H9 (cell line): Measurements from ENCODE around the gene CABP4. TPM values are rescaled to one million over a fixed set of nuclear protein-coding genes. Genes with fewer than 3 reads are reported as not detected.

Experiments
- DNase-seq: peaks from one replicate; pipeline ENCODE4 v3.0.0-alpha.2; 2017
- H2AFZ ChIP-seq: one replicate; pipeline ENCODE4 v1.6.1; 2013; ENCODE audit warnings: mild to moderate bottlenecking, low read length, control low read depth, moderate library complexity
- H2AK5ac ChIP-seq: 2 replicates; pipeline ENCODE4 v1.6.1; 2013; ENCODE audit warnings: low read length, control low read depth, mixed read lengths; ENCODE audit not compliant: insufficient read length
- H2BK120ac ChIP-seq: one replicate; pipeline ENCODE4 v1.6.1; 2013; ENCODE audit warnings: low read depth, mild to moderate bottlenecking, low read length, control low read depth, inconsistent platforms; ENCODE audit not compliant: poor library complexity, severe bottlenecking
- H2BK12ac ChIP-seq: 2 replicates; pipeline ENCODE4 v1.6.1; 2013; ENCODE audit warnings: low read length, control low read depth, mixed read lengths, low read depth; ENCODE audit not compliant: insufficient read length
- H2BK15ac ChIP-seq: 2 replicates; pipeline ENCODE4 v1.6.1; 2013; ENCODE audit warnings: low read depth, low read length, control low read depth
- H2BK20ac ChIP-seq: one replicate; pipeline ENCODE4 v1.6.1; 2013; ENCODE audit warnings: low read depth, mild to moderate bottlenecking, low read length, control low read depth, inconsistent platforms; ENCODE audit not compliant: poor library complexity, severe bottlenecking
- H2BK5ac ChIP-seq: 2 replicates; pipeline ENCODE4 v1.6.1; 2013; ENCODE audit warnings: low read length, control low read depth, mixed read lengths; ENCODE audit not compliant: insufficient read length
- H3K14ac ChIP-seq: 2 replicates; pipeline ENCODE4 v1.6.1; 2013; ENCODE audit warnings: low read length, control low read depth; ENCODE audit not compliant: insufficient read depth
- H3K18ac ChIP-seq: 2 replicates; pipeline ENCODE4 v1.6.1; 2013; ENCODE audit warnings: low read depth, mild to moderate bottlenecking, mixed read lengths, low read length, control low read depth; ENCODE audit not compliant: insufficient read length
- H3K23ac ChIP-seq: 2 replicates; pipeline ENCODE4 v1.6.1; 2013; ENCODE audit warnings: low read length, control low read depth, mixed read lengths, low read depth; ENCODE audit not compliant: insufficient read length
- H3K23me2 ChIP-seq: 2 replicates; pipeline ENCODE4 v1.6.1; 2013; ENCODE audit warnings: low read depth, mild to moderate bottlenecking, mixed read lengths, low read length, control low read depth; ENCODE audit not compliant: insufficient read length, poor library complexity, severe bottlenecking
- H3K27ac ChIP-seq: 2 replicates; pipeline ENCODE4 v1.5.1; 2013; ENCODE audit warnings: low read length, control low read depth, mixed read lengths, low read depth; ENCODE audit not compliant: insufficient read length
- H3K27me3 ChIP-seq: 2 replicates; pipeline ENCODE4 v1.6.1; 2013; ENCODE audit warnings: low read length, control low read depth, inconsistent platforms; ENCODE audit not compliant: insufficient read depth
- H3K4ac ChIP-seq: 2 replicates; pipeline ENCODE4 v1.6.1; 2013; ENCODE audit warnings: low read depth, mild to moderate bottlenecking, control low read depth, inconsistent platforms, low read length, moderate library complexity
- H3K4me1 ChIP-seq: 2 replicates; pipeline ENCODE4 v1.6.1; 2013; ENCODE audit warnings: low read length, control low read depth, inconsistent platforms; ENCODE audit not compliant: insufficient read depth
- H3K4me2 ChIP-seq: 2 replicates; pipeline ENCODE4 v1.6.1; 2013; ENCODE audit warnings: low read length, control low read depth, mixed read lengths; ENCODE audit not compliant: insufficient read length, insufficient read depth
- H3K56ac ChIP-seq: 2 replicates; pipeline ENCODE4 v1.6.1; 2013; ENCODE audit warnings: low read depth, mild to moderate bottlenecking, mixed read lengths, low read length, control low read depth; ENCODE audit not compliant: insufficient read length
- H3K79me1 ChIP-seq: 2 replicates; pipeline ENCODE4 v1.6.1; 2013; ENCODE audit warnings: low read depth, mild to moderate bottlenecking, moderate library complexity, low read length, control low read depth, inconsistent platforms; ENCODE audit not compliant: insufficient read depth, poor library complexity, severe bottlenecking
- H3K79me2 ChIP-seq: 2 replicates; pipeline ENCODE4 v1.6.1; 2013; ENCODE audit warnings: low read length, control low read depth, inconsistent platforms; ENCODE audit not compliant: insufficient read depth
- H3K9ac ChIP-seq: 2 replicates; pipeline ENCODE4 v1.6.1; 2013; ENCODE audit warnings: low read length, control low read depth, mixed read lengths; ENCODE audit not compliant: insufficient read length; ENCODE audit errors: extremely low read depth
- H3K9me3 ChIP-seq: one replicate; pipeline ENCODE4 v1.6.1; 2013; ENCODE audit warnings: low read depth, low read length, inconsistent platforms; ENCODE audit not compliant: control insufficient read depth
- H3T11ph ChIP-seq: one replicate; pipeline ENCODE4 v1.6.1; 2013; ENCODE audit warnings: mild to moderate bottlenecking, low read length, control low read depth, inconsistent platforms
- H4K20me1 ChIP-seq: one replicate; pipeline ENCODE4 v1.6.1; 2013; ENCODE audit not compliant: control insufficient read depth, insufficient read length, insufficient read depth
- H4K5ac ChIP-seq: 2 replicates; pipeline ENCODE4 v1.6.1; 2013; ENCODE audit warnings: low read depth, mild to moderate bottlenecking, mixed read lengths, low read length, control low read depth; ENCODE audit not compliant: insufficient read length
- H4K8ac ChIP-seq: replicated peaks from 2 replicates; pipeline ENCODE4 v1.6.1; 2013; ENCODE audit warnings: low read length, control low read depth, mixed read lengths, low read depth; ENCODE audit not compliant: insufficient read length
- H4K91ac ChIP-seq: 2 replicates; pipeline ENCODE4 v1.6.1; 2013; ENCODE audit warnings: low read depth, mild to moderate bottlenecking, moderate library complexity, mixed read lengths, low read length, control low read depth; ENCODE audit not compliant: insufficient read length
- H3K27ac Mint-ChIP-seq, 3 experiments: 2 replicates in 2 of 3; 3 replicates in 1 of 3; pipeline ENCODE4 v1.8.0; 2020 to 2021; ENCODE audit warnings: mixed read lengths in 3 of 3, mild to moderate bottlenecking in 1 of 3, moderate library complexity in 1 of 3
- H3K27me3 Mint-ChIP-seq: 2 replicates; pipeline ENCODE4 v1.8.0; 2021; ENCODE audit warnings: low read depth, mild to moderate bottlenecking, moderate library complexity, mixed read lengths
- H3K36me3 Mint-ChIP-seq, 3 experiments: 2 replicates in 2 of 3; 3 replicates in 1 of 3; pipeline ENCODE4 v1.8.0; 2020 to 2021; ENCODE audit warnings: low read depth in 3 of 3, mixed read lengths in 3 of 3; ENCODE audit not compliant: insufficient read depth in 1 of 3
- H3K4me1 Mint-ChIP-seq, 2 experiments: 2 replicates each; pipeline ENCODE4 v1.8.0; 2020; ENCODE audit warnings: mixed read lengths in 2 of 2
- H3K4me3 Mint-ChIP-seq, 2 experiments: 2 replicates in 1 of 2; 3 replicates in 1 of 2; pipeline ENCODE4 v1.8.0; 2020 to 2021; ENCODE audit warnings: mild to moderate bottlenecking in 2 of 2, mixed read lengths in 2 of 2, moderate library complexity in 1 of 2
- H3K9me3 Mint-ChIP-seq, 2 experiments: 2 replicates in 1 of 2; 3 replicates in 1 of 2; pipeline ENCODE4 v1.8.0; 2020; ENCODE audit warnings: mild to moderate bottlenecking in 2 of 2, mixed read lengths in 2 of 2, moderate library complexity in 1 of 2
- WGBS: extraction: QIAGEN DNeasy Blood & Tissue Kit; methylation state at CpG from one replicate; pipeline ENCODE4 v1.1.7; 2013; ENCODE audit warnings: missing lambda C conversion rate, low lambda C conversion rate, mixed read lengths; ENCODE audit not compliant: insufficient read length; ENCODE audit errors: extremely low coverage; 5-methylcytosine and 5-hydroxymethylcytosine counted together
- total RNA-seq: library from RNA; stranded (reverse); gene quantifications from 2 replicates; pipeline ENCODE4 v1.2.1, GENCODE V29; 2021
- TF ChIP-seq, protein P1 (sequence below): fragments of 200-600 bp; sonication (generic); conservative IDR thresholded peaks from 3 replicates; pipeline ENCODE4 v1.8.0; 2021; ENCODE audit warnings: antibody characterized with exemption, mild to moderate bottlenecking

CABP4 gene
- total RNA-seq, 1 experiment from 2014 or later, result not detected

DNA sequence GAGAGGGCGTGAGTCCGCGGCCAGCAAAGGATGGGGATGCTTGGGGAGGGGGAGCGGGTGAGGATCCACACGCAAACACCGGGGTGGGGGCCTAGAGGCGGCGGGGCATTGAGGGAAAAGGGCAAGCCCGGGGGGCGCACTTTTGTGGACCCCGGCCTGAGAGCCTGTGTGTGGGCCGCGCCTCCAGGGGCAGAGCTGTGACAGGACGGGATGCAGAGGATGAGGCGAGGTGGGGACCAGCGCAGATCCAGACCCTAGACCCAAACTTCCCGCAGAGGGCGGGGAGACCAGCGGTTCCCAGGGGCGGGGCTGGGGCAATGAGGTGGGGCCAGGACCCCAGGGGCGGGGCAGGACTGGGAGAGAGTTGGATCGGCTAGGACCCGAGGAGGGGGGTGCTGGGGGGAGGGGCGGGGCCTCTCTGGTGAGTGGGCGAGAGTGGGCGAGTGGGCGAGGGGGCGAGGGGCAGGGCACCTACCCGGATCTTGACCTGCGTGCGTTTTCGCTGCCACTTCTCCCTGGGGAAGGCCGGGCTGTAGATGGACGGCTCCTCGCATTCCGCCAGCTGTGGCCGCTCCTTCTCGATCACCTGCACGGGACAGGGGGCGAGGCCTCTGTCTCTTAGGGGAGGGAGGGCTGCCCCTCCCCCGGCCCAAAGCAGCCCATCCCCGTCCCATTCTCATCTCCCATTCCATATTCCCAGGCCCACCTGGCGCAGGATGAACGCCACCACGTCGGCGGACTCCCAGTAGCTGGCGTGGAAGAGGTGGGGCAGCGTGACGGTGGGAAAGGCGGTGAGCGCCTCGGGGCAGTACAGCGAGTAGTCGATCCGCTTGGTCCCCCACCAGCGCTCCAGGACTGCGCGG lies 39.4 kb downstream of the CABP4 start:
- WGBS, result no CpG with 5 or more reads among the region's 59 CpGs
- no peaks in the 10 kb centered on the region for H3K4me1 ChIP-seq

More for the DNA sequence above, 39.4 kb downstream of the CABP4 start:
- Histone ChIP-seq H3K9ac (no peak overlapping the region), H4K5ac (no peak overlapping the region), H3K79me2 (no peaks in the 10 kb centered on the region), H4K8ac (no peak overlapping the region), H2BK12ac (no peak overlapping the region), H3T11ph (no peak overlapping the region), H3K9me3 (no peaks in the 10 kb centered on the region), H3K23me2 (no peaks in the 10 kb centered on the region), H3K14ac (no peak overlapping the region), H3K18ac (no peak overlapping the region), H3K27ac (no peak overlapping the region), H4K20me1 (no peaks in the 10 kb centered on the region), H2BK20ac (no peak overlapping the region), H2AFZ (no peak overlapping the region), H3K56ac (no peak overlapping the region), H2BK5ac (no peak overlapping the region), H3K79me1 (no peaks in the 10 kb centered on the region), H3K4me2 (no peak overlapping the region), H3K27me3 (no peaks in the 10 kb centered on the region), H3K23ac (no peak overlapping the region), H4K91ac (no peak overlapping the region), H2BK15ac (no peak overlapping the region), H2BK120ac (no peak overlapping the region), H2AK5ac (no peak overlapping the region), H3K4ac (no peak overlapping the region)
- DNase-seq, result no peak
- Mint-ChIP-seq H3K4me1 (no peaks in the 10 kb centered on the region), H3K9me3 (no peaks in the 10 kb centered on the region), H3K36me3 (peaks cover 2 to 32% (median 10%) of the 10 kb centered on the region in 3 experiments; a peak in 6 of 7 replicates), H3K27ac (no peak overlapping the region; a peak in 1 of 7 replicates), H3K27me3 (no peaks in the 10 kb centered on the region), H3K4me3 (no peak overlapping the region)
- TF ChIP-seq, protein P1, sequence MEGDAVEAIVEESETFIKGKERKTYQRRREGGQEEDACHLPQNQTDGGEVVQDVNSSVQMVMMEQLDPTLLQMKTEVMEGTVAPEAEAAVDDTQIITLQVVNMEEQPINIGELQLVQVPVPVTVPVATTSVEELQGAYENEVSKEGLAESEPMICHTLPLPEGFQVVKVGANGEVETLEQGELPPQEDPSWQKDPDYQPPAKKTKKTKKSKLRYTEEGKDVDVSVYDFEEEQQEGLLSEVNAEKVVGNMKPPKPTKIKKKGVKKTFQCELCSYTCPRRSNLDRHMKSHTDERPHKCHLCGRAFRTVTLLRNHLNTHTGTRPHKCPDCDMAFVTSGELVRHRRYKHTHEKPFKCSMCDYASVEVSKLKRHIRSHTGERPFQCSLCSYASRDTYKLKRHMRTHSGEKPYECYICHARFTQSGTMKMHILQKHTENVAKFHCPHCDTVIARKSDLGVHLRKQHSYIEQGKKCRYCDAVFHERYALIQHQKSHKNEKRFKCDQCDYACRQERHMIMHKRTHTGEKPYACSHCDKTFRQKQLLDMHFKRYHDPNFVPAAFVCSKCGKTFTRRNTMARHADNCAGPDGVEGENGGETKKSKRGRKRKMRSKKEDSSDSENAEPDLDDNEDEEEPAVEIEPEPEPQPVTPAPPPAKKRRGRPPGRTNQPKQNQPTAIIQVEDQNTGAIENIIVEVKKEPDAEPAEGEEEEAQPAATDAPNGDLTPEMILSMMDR, result no peak
